MCF 10A (cell line): ENCODE measurements around the gene COL9A2. TPM values are rescaled to one million over a fixed set of nuclear protein-coding genes. Genes with fewer than 3 reads are reported as not detected.

Source experiments
- BruUV-seq: library from RNA; stranded (reverse); fragments of 400-500 nt; replicated peaks from 2 replicates; lab custom pipeline; 2021; lab: Mats Ljungman, UMichigan
- CTCF ChIA-PET: fragments of 300-600 bp; sonication (Branson Sonifier 250); formaldehyde crosslinking; extraction: SDS; loops from one replicate; lab custom pipeline; 2021; ENCODE audit warnings: antibody characterized with exemption, inconsistent platforms; lab: Yijun Ruan, JAX
- POLR2A ChIA-PET: fragments of 300-600, 350-650 bp; sonication (Branson Sonifier 250); formaldehyde crosslinking; extraction: SDS; loops from one replicate; lab custom pipeline; 2020; ENCODE audit warnings: antibody characterized with exemption, inconsistent platforms; lab: Yijun Ruan, JAX
- DNase-seq: peaks from one replicate; pipeline ENCODE4 v3.0.0-alpha.2; 2018; ENCODE audit not compliant: unreplicated experiment
- H3K27ac Mint-ChIP-seq: one replicate; pipeline ENCODE4 v1.8.0; 2022; ENCODE audit warnings: mild to moderate bottlenecking, low read depth, mixed read lengths; ENCODE audit not compliant: unreplicated experiment
- H3K27me3 Mint-ChIP-seq: one replicate; pipeline ENCODE4 v1.8.0; 2022; ENCODE audit warnings: mixed read lengths; ENCODE audit not compliant: insufficient read depth, unreplicated experiment
- H3K36me3 Mint-ChIP-seq: one replicate; pipeline ENCODE4 v1.8.0; 2022; ENCODE audit warnings: mild to moderate bottlenecking, moderate library complexity, mixed read lengths; ENCODE audit not compliant: insufficient read depth, unreplicated experiment
- H3K4me1 Mint-ChIP-seq: one replicate; pipeline ENCODE4 v1.8.0; 2022; ENCODE audit warnings: mixed read lengths; ENCODE audit not compliant: insufficient read depth, unreplicated experiment
- H3K4me3 Mint-ChIP-seq: one replicate; pipeline ENCODE4 v1.8.0; 2022; ENCODE audit warnings: mild to moderate bottlenecking, moderate library complexity, mixed read lengths; ENCODE audit not compliant: unreplicated experiment
- H3K9me3 Mint-ChIP-seq: one replicate; pipeline ENCODE4 v1.8.0; 2022; ENCODE audit warnings: mixed read lengths; ENCODE audit not compliant: unreplicated experiment
- CTCF ChIP-seq: fragments of 200-600 bp; IDR thresholded peaks from one replicate; pipeline ENCODE4 v1.8.0; 2022; ENCODE audit warnings: antibody characterized with exemption, mild to moderate bottlenecking; ENCODE audit not compliant: unreplicated experiment
- intact Hi-C: fragments of 100-400 bp; cut with micrococcal nuclease; formaldehyde crosslinking; loops from 2 replicates; pipeline ENCODE4 v1.14.1; 2022
- total RNA-seq: library from RNA; stranded (reverse); gene quantifications from 2 replicates; pipeline ENCODE4 v1.2.3, GENCODE V29; 2022

COL9A2 gene
- total RNA-seq, 1 experiment from 2014 or later = not detected

GRCh38 chr1:40313958-40314720 is 2.9 kb downstream of the COL9A2 start:
- Mint-ChIP-seq H3K27ac (no peak overlapping the region), H3K4me3 (no peak overlapping the region), H3K27me3 (peaks cover 34% of the 10 kb centered on the region), H3K9me3 (no peaks in the 10 kb centered on the region), H3K36me3 (no peaks in the 10 kb centered on the region), H3K4me1 (peaks cover 7% of the 10 kb centered on the region)
- intact Hi-C loops = no loop called here
- DNase-seq = no peak
- ChIA-PET CTCF (interaction anchor here (0.6 to 3.3 kb wide), 13 partner anchors 12 to 284 kb away, joined by 3 to 18 read pairs (median 3); no protein-coding TSS in a partner anchor), POLR2A (no interaction called here)
- no TSS peak for BruUV-seq
- no peak for TF ChIP-seq CTCF

- H3K27ac Mint-ChIP-seq = no peak overlapping the region
Measured at GRCh38 chr1:40313329-40313957, 3.6 kb downstream of the COL9A2 start.

GRCh38 chr1:40312238-40313205 is 4.6 kb downstream of the COL9A2 start:
- H3K4me1 Mint-ChIP-seq = peaks cover 2% of the 10 kb centered on the region
- intact Hi-C loops = no loop called here
- no peak for TF ChIP-seq CTCF
- H3K36me3 Mint-ChIP-seq = no peaks in the 10 kb centered on the region
- no TSS peak for BruUV-seq
- ChIA-PET CTCF (no interaction called here), POLR2A (no interaction called here)
- no peaks in the 10 kb centered on the region for H3K9me3 Mint-ChIP-seq
- no peak overlapping the region for H3K27ac Mint-ChIP-seq
- DNase-seq = peak; percentile 28
- peaks cover 21% of the 10 kb centered on the region for H3K27me3 Mint-ChIP-seq
- no peak overlapping the region for H3K4me3 Mint-ChIP-seq

More at GRCh38 chr1:40313329-40313957, 3.6 kb downstream of the COL9A2 start:
- no peak for DNase-seq
- ChIA-PET CTCF (interaction anchor here (0.9 to 3.3 kb wide), 3 partner anchors 22 to 197 kb away, joined by 3 to 18 read pairs (median 4); no protein-coding TSS in a partner anchor), POLR2A (no interaction called here)
- peaks cover 31% of the 10 kb centered on the region for H3K27me3 Mint-ChIP-seq
- no peak overlapping the region for H3K4me3 Mint-ChIP-seq
- intact Hi-C loops = no loop called here
- peaks cover 7% of the 10 kb centered on the region for H3K4me1 Mint-ChIP-seq
- H3K36me3 Mint-ChIP-seq = no peaks in the 10 kb centered on the region
- H3K9me3 Mint-ChIP-seq = no peaks in the 10 kb centered on the region
- BruUV-seq = no TSS peak
- no peak for TF ChIP-seq CTCF
